Stimulated activated CD4-positive, alpha-beta T cell treated with anti-CD3 and anti-CD28 coated beads, TNF-alpha, amount 100 ng/mL, for 48 hours (primary cell): ENCODE results near the gene RASEF.

Experiments used
- DNase-seq, 3 donors: peaks; one replicate each; pipeline ENCODE4 v3.0.0-alpha.2; 2020; ENCODE audit warnings: low read depth in 3 of 3

Gene RASEF

GRCh38 chr9:83013867-83014605 is 48.9 kb downstream of the RASEF start:
- DNase-seq: no peak

- no peak for DNase-seq
These were observed 49.8 kb downstream of the RASEF start for GRCh38 chr9:83012922-83013838.

- DNase-seq: no peak
These were observed 50.6 kb downstream of the RASEF start for GRCh38 chr9:83012168-83012921.

GRCh38 chr9:83011611-83012010 is 51.3 kb downstream of the RASEF start:
- no peak for DNase-seq

- no peak for DNase-seq
These were observed 55.2 kb downstream of the RASEF start for GRCh38 chr9:83007521-83008300.

- DNase-seq: no peak
These were observed 56.6 kb downstream of the RASEF start for GRCh38 chr9:83006378-83006777.

GRCh38 chr9:83005963-83006362 is 57.0 kb downstream of the RASEF start:
- no peak for DNase-seq

GRCh38 chr9:83005361-83005760 is 57.6 kb downstream of the RASEF start:
- DNase-seq: no peak

GRCh38 chr9:83002329-83002728 is 60.6 kb downstream of the RASEF start:
- DNase-seq: no peak

GRCh38 chr9:83000765-83001164 is 62.2 kb downstream of the RASEF start:
- no peak for DNase-seq

GRCh38 chr9:82998409-82998808 is 64.5 kb downstream of the RASEF start:
- DNase-seq: no peak

GRCh38 chr9:82997476-82998140 is 65.3 kb downstream of the RASEF start:
- DNase-seq: no peak

GRCh38 chr9:82996941-82997340 is 66.0 kb downstream of the RASEF start:
- no peak for DNase-seq

- DNase-seq: no peak
These were observed 68.9 kb downstream of the RASEF start for GRCh38 chr9:82993856-82994605.

GRCh38 chr9:82991671-82992070 is 71.3 kb downstream of the RASEF start:
- DNase-seq: no peak

- no peak for DNase-seq
These were observed 73.0 kb downstream of the RASEF start for GRCh38 chr9:82989929-82990328.

GRCh38 chr9:82988488-82988887 is 74.5 kb downstream of the RASEF start:
- no peak for DNase-seq

GRCh38 chr9:82987370-82988189 is 75.4 kb downstream of the RASEF start:
- DNase-seq: no peak

GRCh38 chr9:82981552-82981951 is 81.4 kb downstream of the RASEF start:
- no peak for DNase-seq
